SJCRH30 (cell line): ENCODE data around the gene HRNR. TPM values are rescaled to one million over a fixed set of nuclear protein-coding genes. Genes with fewer than 3 reads are reported as not detected.
"Not testable (repeated sequence)": the region's sequence is repeated elsewhere in the genome, so short reads cannot be mapped to it uniquely, and the experiment has no call there.

Experiments used
- DNase-seq, 2 experiments: peaks; one replicate each; pipeline ENCODE4 v3.0.0-alpha.2; 2015 to 2020
- H3K27ac ChIP-seq: fragments of 250-450 bp; sonication (Bioruptor Pico); 2 replicates; pipeline ENCODE4 v1.5.1; 2020; ENCODE audit warnings: mild to moderate bottlenecking, moderate library complexity
- H3K27me3 ChIP-seq: fragments of 250-450 bp; sonication (Bioruptor Pico); 2 replicates; pipeline ENCODE4 v1.5.1; 2020; ENCODE audit warnings: mild to moderate bottlenecking, moderate library complexity
- H3K36me3 ChIP-seq: fragments of 250-450 bp; sonication (Bioruptor Pico); 2 replicates; pipeline ENCODE4 v1.5.1; 2020; ENCODE audit warnings: mild to moderate bottlenecking, moderate library complexity
- H3K4me1 ChIP-seq: fragments of 250-450 bp; sonication (Bioruptor Pico); 2 replicates; pipeline ENCODE4 v1.5.1; 2020; ENCODE audit warnings: mild to moderate bottlenecking, moderate library complexity
- H3K4me3 ChIP-seq: fragments of 250-450 bp; sonication (Bioruptor Pico); 2 replicates; pipeline ENCODE4 v1.5.1; 2020; ENCODE audit warnings: mild to moderate bottlenecking, moderate library complexity
- H3K9me3 ChIP-seq: fragments of 250-450 bp; sonication (Bioruptor Pico); replicated peaks from 2 replicates; pipeline ENCODE4 v1.5.1; 2020; ENCODE audit warnings: mild to moderate bottlenecking, moderate library complexity
- total RNA-seq: library from RNA; depleted of rRNA; stranded (reverse); fragments of >200 nt; shearing (Covaris generic); gene quantifications from 2 replicates; pipeline ENCODE4 v1.2.3, GENCODE V29; 2014; rRNA removed

HRNR gene
- total RNA-seq, result not detected in 2 replicates

DNA sequence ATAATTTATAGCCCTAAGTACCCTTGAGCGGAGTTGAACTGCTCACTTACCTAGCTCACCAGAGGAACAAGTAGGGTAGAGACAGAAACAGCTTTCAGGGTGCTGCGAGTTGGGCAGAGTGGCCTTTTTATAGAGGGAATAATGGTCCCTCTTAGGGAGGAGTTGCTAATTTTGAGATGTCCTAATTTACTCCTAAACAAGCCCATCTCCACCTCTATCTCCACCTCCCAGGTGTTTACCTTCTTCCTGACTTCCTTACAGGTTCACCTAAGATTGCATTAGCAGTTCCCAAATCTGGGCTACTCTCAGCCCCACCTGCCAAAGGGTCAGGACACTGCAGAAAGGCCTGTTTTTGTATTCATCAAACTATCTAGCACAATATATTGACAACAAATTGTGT, at the start of gene HRNR:
TSS of gene HRNR (minus strand) at position 101 of the 400 bp plus-strand sequence. CDS start 940 bp downstream, outside the sequence.
- no peak for DNase-seq

GRCh38 chr1:152256394-152256793, 32.4 kb upstream of the HRNR start:
- not testable (repeated sequence) for H3K9me3 ChIP-seq, H3K27ac ChIP-seq, H3K27me3 ChIP-seq, DNase-seq, H3K36me3 ChIP-seq, H3K4me1 ChIP-seq, H3K4me3 ChIP-seq

More for the DNA sequence above, at the start of gene HRNR:
- Histone ChIP-seq H3K4me3 (no peak within 1 kb of the TSS), H3K36me3 (no peaks in the 10 kb centered on the region), H3K27ac (no peak within 1 kb of the TSS), H3K4me1 (no peaks in the 10 kb centered on the region), H3K27me3 (no peaks in the 10 kb centered on the region), H3K9me3 (no peaks in the 10 kb centered on the region)

DNA sequence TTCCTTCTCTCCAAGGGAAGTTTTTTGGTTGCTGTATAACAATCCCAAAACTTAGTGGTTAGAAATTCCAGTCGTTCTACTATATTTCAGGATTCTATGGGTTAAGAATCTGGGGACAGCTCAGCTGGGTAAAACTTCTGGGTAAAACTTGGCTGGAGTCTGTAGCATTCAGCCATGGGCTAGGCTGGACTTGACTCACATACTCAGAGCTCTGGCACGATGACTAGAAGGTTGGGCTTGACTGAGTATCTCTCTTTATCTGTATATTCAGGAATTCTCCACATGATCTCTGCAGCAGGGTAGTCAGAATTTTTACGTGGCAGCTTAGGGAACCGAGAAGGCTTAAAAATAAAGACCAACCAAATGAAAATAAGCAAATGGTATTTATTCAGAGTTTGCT, 28.2 kb upstream of the HRNR start:
- Histone ChIP-seq H3K9me3 (no peaks in the 10 kb centered on the region), H3K27ac (no peak overlapping the region), H3K4me1 (no peaks in the 10 kb centered on the region), H3K36me3 (no peaks in the 10 kb centered on the region), H3K27me3 (no peaks in the 10 kb centered on the region), H3K4me3 (no peak overlapping the region)
- no peak for DNase-seq

DNA sequence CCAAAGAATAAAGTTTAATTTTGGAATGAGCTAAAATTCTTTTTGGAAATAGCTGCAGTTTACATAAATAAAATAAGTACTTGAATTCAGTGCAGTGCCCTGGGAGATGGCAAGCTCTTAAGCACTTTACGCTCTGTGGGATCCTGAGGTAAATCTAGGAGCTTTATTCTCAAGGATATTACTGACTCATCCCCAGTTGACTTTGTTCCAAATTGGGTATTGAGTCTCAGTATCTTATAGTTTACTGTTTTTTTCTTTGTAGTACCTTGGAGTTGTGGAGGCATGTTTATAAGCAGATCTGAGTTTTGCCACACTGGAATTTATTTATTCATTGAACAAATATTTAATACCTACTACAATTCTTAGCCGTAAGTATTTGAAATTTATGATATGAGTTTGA, 27.4 kb upstream of the HRNR start:
- Histone ChIP-seq H3K4me1 (no peaks in the 10 kb centered on the region), H3K4me3 (no peak overlapping the region), H3K27ac (no peak overlapping the region), H3K9me3 (no peaks in the 10 kb centered on the region), H3K36me3 (no peaks in the 10 kb centered on the region), H3K27me3 (no peaks in the 10 kb centered on the region; the same call in 1 of the 2 replicates)
- no peak for DNase-seq

GRCh38 chr1:152247316-152247715, 23.3 kb upstream of the HRNR start:
- no peaks in the 10 kb centered on the region for H3K36me3 ChIP-seq
- no peak overlapping the region for H3K27ac ChIP-seq
- DNase-seq, result no peak
- no peak overlapping the region for H3K4me3 ChIP-seq
- no peaks in the 10 kb centered on the region for H3K9me3 ChIP-seq
- no peaks in the 10 kb centered on the region; the same call in 1 of the 2 replicates for H3K27me3 ChIP-seq
- no peaks in the 10 kb centered on the region for H3K4me1 ChIP-seq

DNA sequence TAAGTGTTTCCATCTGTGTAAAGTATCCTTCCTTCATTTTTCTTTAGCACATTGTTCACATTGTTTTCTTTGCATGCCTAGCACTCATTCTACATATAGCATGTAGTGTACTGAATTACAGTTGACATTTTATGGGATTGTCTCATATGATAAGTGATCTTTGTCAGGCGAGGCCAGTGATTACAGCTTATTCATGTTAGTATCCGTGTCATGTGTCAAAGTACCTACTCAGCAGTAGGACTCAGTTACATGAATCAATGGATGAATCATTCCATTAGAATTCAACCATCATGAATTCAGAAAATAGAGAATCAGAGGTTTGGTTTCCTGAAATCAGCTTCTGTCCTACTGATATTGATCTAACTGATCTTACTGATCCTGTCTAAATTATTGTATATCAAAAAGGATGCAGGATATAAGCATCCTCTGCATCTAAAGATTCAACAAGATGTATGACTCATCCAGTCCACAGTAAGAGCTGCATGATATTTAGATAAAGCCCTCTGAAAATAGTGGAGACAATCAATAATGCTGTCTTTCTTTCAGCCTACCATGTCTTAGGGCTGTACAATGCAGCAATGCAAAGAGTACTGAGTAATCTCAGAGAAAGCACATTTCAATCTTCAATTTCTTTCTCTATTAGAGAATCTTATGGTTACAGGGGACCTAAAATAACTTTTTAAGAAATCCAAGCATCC, 20.7 kb upstream of the HRNR start:
- Histone ChIP-seq H3K27ac (no peak overlapping the region), H3K4me3 (no peak overlapping the region)
- no peak for DNase-seq

GRCh38 chr1:152237093-152237492, 13.1 kb upstream of the HRNR start:
- H3K36me3 ChIP-seq, result no peaks in the 10 kb centered on the region
- no peaks in the 10 kb centered on the region for H3K27me3 ChIP-seq
- no peaks in the 10 kb centered on the region for H3K9me3 ChIP-seq
- no peak for DNase-seq
- no peak overlapping the region for H3K27ac ChIP-seq
- H3K4me1 ChIP-seq, result no peaks in the 10 kb centered on the region
- no peak overlapping the region for H3K4me3 ChIP-seq

More for the DNA sequence above, 20.7 kb upstream of the HRNR start:
- no peaks in the 10 kb centered on the region; the same call in 1 of the 2 replicates for H3K27me3 ChIP-seq
- H3K9me3 ChIP-seq, result no peaks in the 10 kb centered on the region
- no peaks in the 10 kb centered on the region for H3K4me1 ChIP-seq
- H3K36me3 ChIP-seq, result no peaks in the 10 kb centered on the region

GRCh38 chr1:152228831-152229230, 4.8 kb upstream of the HRNR start:
- Histone ChIP-seq H3K4me3 (no peak overlapping the region), H3K27ac (no peak overlapping the region), H3K36me3 (no peaks in the 10 kb centered on the region), H3K9me3 (no peaks in the 10 kb centered on the region), H3K4me1 (no peaks in the 10 kb centered on the region), H3K27me3 (no peaks in the 10 kb centered on the region)
- DNase-seq, result no peak

- H3K27ac ChIP-seq, result no peak overlapping the region
- no peaks in the 10 kb centered on the region for H3K4me1 ChIP-seq
- no peaks in the 10 kb centered on the region for H3K27me3 ChIP-seq
- no peaks in the 10 kb centered on the region for H3K9me3 ChIP-seq
- no peaks in the 10 kb centered on the region for H3K36me3 ChIP-seq
- no peak for DNase-seq
- H3K4me3 ChIP-seq, result no peak overlapping the region
Measured at GRCh38 chr1:152227310-152227928, 3.4 kb upstream of the HRNR start.

DNA sequence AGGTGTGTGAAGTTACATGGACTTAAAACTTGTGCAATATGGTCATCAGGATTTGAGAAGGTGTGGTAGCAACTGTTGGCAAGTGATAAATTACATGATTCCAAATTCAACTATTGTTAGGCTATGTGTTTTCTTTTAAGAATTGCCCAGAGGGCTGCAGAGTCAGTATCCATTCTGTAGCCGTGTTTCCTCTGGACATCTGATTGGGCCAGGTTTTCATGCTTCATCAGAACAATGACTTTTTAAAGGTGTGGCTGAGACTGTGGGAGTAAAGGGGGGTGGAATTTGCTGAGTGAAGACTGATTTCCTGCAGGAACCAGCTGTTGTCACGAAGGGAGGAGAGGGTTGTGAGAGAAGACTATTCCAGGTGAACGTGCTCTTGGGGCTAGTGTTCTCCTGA, 1.7 kb upstream of the HRNR start:
- DNase-seq, result no peak

DNA sequence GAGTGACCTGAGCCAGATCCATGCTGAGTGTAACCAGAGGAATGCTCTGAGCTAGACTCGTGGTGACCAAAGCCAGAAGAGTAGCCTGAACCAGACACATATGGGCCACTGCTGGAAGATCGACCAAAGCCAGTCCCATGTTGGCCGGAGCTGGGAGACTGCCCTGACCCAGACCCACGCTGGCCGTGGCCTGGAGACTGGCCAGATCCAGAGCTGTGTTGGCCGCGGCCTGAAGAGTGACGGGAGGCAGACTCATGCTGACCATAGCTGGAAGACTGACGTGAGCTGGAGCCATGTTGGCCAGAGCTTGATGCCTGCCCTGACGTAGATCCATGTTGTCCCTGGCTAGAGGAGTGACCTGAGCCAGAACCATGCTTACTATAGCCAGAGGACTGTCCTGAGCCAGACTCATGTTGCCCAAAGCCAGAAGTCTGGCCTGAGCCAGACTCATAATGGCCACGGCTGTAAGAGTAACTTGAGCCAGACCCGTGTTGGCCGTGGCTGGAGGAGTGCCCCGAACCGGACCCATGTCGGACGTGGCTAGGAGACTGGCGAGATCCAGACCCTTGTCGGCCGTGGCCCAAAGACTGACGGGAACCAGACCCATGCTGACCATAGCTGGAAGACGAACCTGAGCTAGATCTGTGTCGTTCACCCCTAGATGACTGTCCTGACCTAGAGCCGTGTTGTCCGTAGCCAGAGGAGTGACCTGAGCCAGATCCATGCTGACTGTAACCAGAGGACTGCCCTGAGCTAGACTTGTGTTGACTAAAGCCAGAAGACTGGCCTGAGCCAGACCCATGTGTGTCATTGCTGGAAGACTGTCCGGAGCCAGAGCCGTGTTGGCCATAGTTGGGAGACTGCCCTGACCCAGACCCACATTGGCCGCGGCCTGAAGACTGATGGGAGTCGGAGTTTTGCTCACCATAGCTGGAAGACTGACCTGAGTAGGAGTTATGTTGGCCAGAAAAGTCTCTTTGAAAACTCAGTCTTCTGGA, 3.5 kb downstream of the HRNR start:
- Histone ChIP-seq H3K27ac (no peak overlapping the region), H3K36me3 (no peaks in the 10 kb centered on the region), H3K4me1 (no peaks in the 10 kb centered on the region), H3K27me3 (no peaks in the 10 kb centered on the region), H3K9me3 (no peaks in the 10 kb centered on the region), H3K4me3 (no peak overlapping the region)
- DNase-seq, result no peak

More for the DNA sequence above, 1.7 kb upstream of the HRNR start:
- H3K4me3 ChIP-seq, result no peak overlapping the region
- no peaks in the 10 kb centered on the region for H3K36me3 ChIP-seq
- no peaks in the 10 kb centered on the region for H3K27me3 ChIP-seq
- no peaks in the 10 kb centered on the region for H3K4me1 ChIP-seq
- no peaks in the 10 kb centered on the region for H3K9me3 ChIP-seq
- no peak overlapping the region for H3K27ac ChIP-seq

GRCh38 chr1:152219438-152219837, 4.6 kb downstream of the HRNR start:
- not testable (repeated sequence) for DNase-seq, H3K9me3 ChIP-seq, H3K4me3 ChIP-seq, H3K27ac ChIP-seq, H3K36me3 ChIP-seq, H3K27me3 ChIP-seq, H3K4me1 ChIP-seq

DNA sequence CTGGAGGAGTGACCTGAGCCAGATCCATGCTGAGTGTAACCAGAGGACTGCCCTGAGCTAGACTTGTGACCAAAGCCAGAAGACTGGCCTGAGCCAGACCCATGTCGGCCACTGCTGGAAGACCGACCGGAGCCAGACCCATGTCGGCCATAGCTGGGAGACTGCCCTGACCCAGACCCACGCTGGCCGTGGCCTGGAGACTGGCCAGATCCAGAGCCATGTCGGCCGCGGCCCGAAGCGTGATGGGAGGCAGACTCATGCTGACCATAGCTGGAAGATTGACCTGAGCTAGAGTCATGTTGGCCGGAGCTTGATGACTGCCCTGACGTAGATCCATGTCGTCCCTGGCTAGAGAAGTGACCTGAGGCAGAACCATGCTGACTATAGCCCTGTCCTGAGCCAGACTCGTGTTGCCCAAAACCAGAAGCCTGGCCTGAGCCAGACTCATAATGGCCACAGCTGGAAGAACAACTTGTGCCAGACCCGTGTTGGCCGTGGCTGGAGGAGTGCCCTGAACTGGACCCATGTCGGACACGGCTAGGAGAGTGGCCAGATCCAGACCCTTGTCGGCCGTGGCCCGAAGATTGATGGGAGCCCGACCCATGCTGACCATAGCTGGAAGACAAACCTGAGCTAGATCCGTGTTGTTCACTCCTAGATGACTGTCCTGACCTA, 5.1 kb downstream of the HRNR start:
- Histone ChIP-seq H3K27me3 (no peaks in the 10 kb centered on the region), H3K4me3 (no peak overlapping the region), H3K27ac (no peak overlapping the region), H3K9me3 (no peaks in the 10 kb centered on the region), H3K36me3 (no peaks in the 10 kb centered on the region), H3K4me1 (no peaks in the 10 kb centered on the region)
- no peak for DNase-seq

DNA sequence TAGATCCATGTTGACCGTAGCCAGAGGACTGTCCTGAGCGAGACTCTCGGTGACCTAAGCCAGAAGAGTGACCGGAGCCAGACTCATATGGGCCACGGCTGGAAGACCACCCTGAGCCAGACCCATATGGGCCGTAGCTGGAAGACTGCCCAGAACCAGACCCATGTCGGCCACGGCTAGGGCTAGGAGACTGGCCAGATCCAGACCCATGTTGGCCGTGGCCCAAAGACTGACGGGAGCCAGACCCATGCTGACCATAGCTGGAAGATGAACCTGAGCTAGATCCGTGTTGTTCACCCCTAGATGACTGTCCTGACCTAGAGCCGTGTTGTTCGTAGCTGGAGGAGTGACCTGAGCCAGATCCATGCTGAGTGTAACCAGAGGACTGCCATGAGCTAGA, 8.4 kb downstream of the HRNR start:
- not testable (repeated sequence) for DNase-seq, H3K36me3 ChIP-seq, H3K4me3 ChIP-seq

More for the DNA sequence above, 8.4 kb downstream of the HRNR start:
- H3K27ac ChIP-seq, H3K27me3 ChIP-seq, H3K9me3 ChIP-seq, H3K4me1 ChIP-seq: not testable (repeated sequence)
